OCI-LY3 (cell line): Measurements from ENCODE around the gene TAS2R43.
"Not testable (repeated sequence)": the region's sequence is repeated elsewhere in the genome, so short reads cannot be mapped to it uniquely, and the experiment has no call there.

Experiments
- H2AFZ ChIP-seq: fragments of 200-600, 300-600 bp; shearing (Covaris generic); 2 replicates; pipeline ENCODE4 v1.6.0; 2014; ENCODE audit warnings: antibody characterized with exemption, low read depth, low read length
- H3K27ac ChIP-seq: fragments of 200-600, 300-600 bp; sonication (generic); 2 replicates; pipeline ENCODE4 v1.5.1; 2014; ENCODE audit warnings: mild to moderate bottlenecking, low read length, moderate library complexity, mixed read lengths
- H3K27me3 ChIP-seq: fragments of 200-600, 300-600 bp; sonication (generic); 2 replicates; pipeline ENCODE4 v1.6.1; 2014; ENCODE audit warnings: low read depth, low read length, mixed read lengths
- H3K36me3 ChIP-seq: fragments of 200-600, 300-600 bp; sonication (generic); replicated peaks from 2 replicates; pipeline ENCODE3; 2014; ENCODE audit warnings: low read depth, low read length, mixed read lengths
- H3K4me1 ChIP-seq: fragments of 300-600, 200-600 bp; sonication (generic); 2 replicates; pipeline ENCODE4 v1.6.1; 2014; ENCODE audit warnings: low read length, mixed read lengths
- H3K4me2 ChIP-seq: fragments of 200-600, 300-600 bp; sonication (generic); 2 replicates; pipeline ENCODE4 v1.6.1; 2014; ENCODE audit warnings: low read length, mixed read lengths
- H3K4me3 ChIP-seq: fragments of 300-600, 200-600 bp; sonication (generic); 2 replicates; pipeline ENCODE4 v1.5.1; 2014; ENCODE audit warnings: antibody characterized with exemption, mild to moderate bottlenecking, low read length, moderate library complexity
- H3K79me2 ChIP-seq: fragments of 300-600, 200-600 bp; shearing (Covaris generic); 2 replicates; pipeline ENCODE4 v1.6.1; 2014; ENCODE audit warnings: mild to moderate bottlenecking, low read length, mixed read lengths
- H3K9ac ChIP-seq: fragments of 300-600, 200-600 bp; shearing (Covaris generic); 2 replicates; pipeline ENCODE4 v1.6.0; 2014; ENCODE audit warnings: mild to moderate bottlenecking, low read length, moderate library complexity
- H3K9me3 ChIP-seq: fragments of 200-600, 300-600 bp; shearing (Covaris generic); 2 replicates; pipeline ENCODE4 v1.6.1; 2014; ENCODE audit warnings: low read length, mixed read lengths; ENCODE audit not compliant: insufficient read depth
- H4K20me1 ChIP-seq: fragments of 200-600, 300-600 bp; sonication (generic); 2 replicates; pipeline ENCODE4 v1.6.1; 2016; ENCODE audit warnings: low read length, mixed read lengths; ENCODE audit not compliant: insufficient read depth
- CTCF ChIP-seq: fragments of 200-600, 300-600 bp; sonication (generic); IDR thresholded peaks from 2 replicates; pipeline ENCODE4 v1.5.1; 2014; ENCODE audit warnings: antibody characterized with exemption, low read length, low read depth
- EZH2phosphoT487 ChIP-seq: fragments of 200-600 bp; shearing (Covaris generic); IDR thresholded peaks from 2 replicates; pipeline ENCODE4 v1.6.1; 2018; ENCODE audit warnings: antibody characterized with exemption, mixed run types, low read depth

TAS2R43 gene

GRCh38 chr12:11059784-11060183 is 32.3 kb downstream of the TAS2R43 start:
- H3K36me3 ChIP-seq: no peaks in the 10 kb centered on the region

GRCh38 chr12:11059041-11059440 is 33.1 kb downstream of the TAS2R43 start:
- H3K4me2 ChIP-seq: no peak overlapping the region
- no peaks in the 10 kb centered on the region for H3K9me3 ChIP-seq
- H2AFZ ChIP-seq: no peak overlapping the region
- no peak overlapping the region for H3K27ac ChIP-seq
- TF ChIP-seq EZH2phosphoT487 (no peak), CTCF (no peak)
- 0 out of 2 replicates have a peak, but pooled peaks cover 6% of the 10 kb centered on the region for H4K20me1 ChIP-seq
- H3K36me3 ChIP-seq: no peaks in the 10 kb centered on the region
- H3K4me1 ChIP-seq: peaks cover 2% of the 10 kb centered on the region
- H3K79me2 ChIP-seq: 0 out of 2 replicates have a peak, but pooled peaks cover 4% of the 10 kb centered on the region
- H3K27me3 ChIP-seq: no peaks in the 10 kb centered on the region
- no peak overlapping the region for H3K4me3 ChIP-seq
- no peak overlapping the region for H3K9ac ChIP-seq

More at GRCh38 chr12:11059784-11060183, 32.3 kb downstream of the TAS2R43 start:
- Histone ChIP-seq H2AFZ (no peak overlapping the region), H3K4me3 (no peak overlapping the region), H3K27ac (no peak overlapping the region), H3K4me1 (peaks cover 9% of the 10 kb centered on the region), H3K79me2 (0 out of 2 replicates have a peak, but pooled peaks cover 4% of the 10 kb centered on the region), H3K9ac (no peak overlapping the region), H4K20me1 (0 out of 2 replicates have a peak, but pooled peaks cover 6% of the 10 kb centered on the region), H3K27me3 (no peaks in the 10 kb centered on the region), H3K4me2 (no peak overlapping the region), H3K9me3 (no peaks in the 10 kb centered on the region)
- TF ChIP-seq EZH2phosphoT487 (no peak), CTCF (no peak)

GRCh38 chr12:11055306-11055705 is 36.8 kb downstream of the TAS2R43 start:
- H3K27ac ChIP-seq: no peak overlapping the region
- 0 out of 2 replicates have a peak, but pooled peaks cover 4% of the 10 kb centered on the region for H3K79me2 ChIP-seq
- H3K9me3 ChIP-seq: peaks cover 8% of the 10 kb centered on the region
- H4K20me1 ChIP-seq: 0 out of 2 replicates have a peak, but pooled peaks cover 6% of the 10 kb centered on the region
- peaks cover 12% of the 10 kb centered on the region for H3K36me3 ChIP-seq
- no peak overlapping the region for H3K9ac ChIP-seq
- no peak for TF ChIP-seq EZH2phosphoT487
- TF ChIP-seq CTCF: no peak
- no peak overlapping the region for H3K4me2 ChIP-seq
- H3K4me3 ChIP-seq: no peak overlapping the region
- H3K27me3 ChIP-seq: no peaks in the 10 kb centered on the region
- no peak overlapping the region for H2AFZ ChIP-seq
- no peaks in the 10 kb centered on the region for H3K4me1 ChIP-seq

GRCh38 chr12:11049806-11050531 is 42.1 kb downstream of the TAS2R43 start:
- H4K20me1 ChIP-seq, H3K4me2 ChIP-seq, H3K27ac ChIP-seq, H2AFZ ChIP-seq, H3K9me3 ChIP-seq, H3K4me3 ChIP-seq, H3K9ac ChIP-seq, H3K4me1 ChIP-seq, H3K79me2 ChIP-seq, H3K27me3 ChIP-seq: not testable (repeated sequence)
- H3K36me3 ChIP-seq: peaks cover 25% of the 10 kb centered on the region

GRCh38 chr12:11041366-11041765 is 50.7 kb downstream of the TAS2R43 start:
- H3K4me1 ChIP-seq, H3K9ac ChIP-seq, H3K27ac ChIP-seq, H4K20me1 ChIP-seq, H3K4me2 ChIP-seq, H3K27me3 ChIP-seq, H3K9me3 ChIP-seq, H2AFZ ChIP-seq, H3K79me2 ChIP-seq, H3K4me3 ChIP-seq: not testable (repeated sequence)
- H3K36me3 ChIP-seq: peaks cover 15% of the 10 kb centered on the region
